Endothelial cell of umbilical vein (primary cell): ENCODE data around the gene CLDN8.

Source experiments
- CTCF ChIP-seq, 2 donors: IDR thresholded peaks; 1 replicate in 1 of 2; 2 replicates in 1 of 2; pipeline ENCODE4 v1.5.1; 2011; ENCODE audit warnings: low read length in 2 of 2, mild to moderate bottlenecking in 2 of 2, moderate library complexity in 2 of 2, control low read depth in 1 of 2, inconsistent platforms in 1 of 2, low read depth in 1 of 2; ENCODE audit not compliant: insufficient read depth in 1 of 2; ENCODE audit errors: extremely low read depth in 1 of 2
- EZH2 ChIP-seq: IDR thresholded peaks from 2 replicates; pipeline ENCODE4 v1.6.1; 2012; ENCODE audit warnings: borderline replicate concordance, low read depth, mild to moderate bottlenecking, moderate library complexity, low read length, inconsistent platforms; ENCODE audit not compliant: severe bottlenecking
- MYC ChIP-seq: IDR thresholded peaks from one replicate; pipeline ENCODE4 v1.6.1; 2011; ENCODE audit warnings: mild to moderate bottlenecking, low read depth, low read length
- POLR2A ChIP-seq: IDR thresholded peaks from 2 replicates; pipeline ENCODE4 v1.6.1; 2012; ENCODE audit warnings: low read depth, mild to moderate bottlenecking, control low read depth, low read length

- TF ChIP-seq CTCF (IDR thresholded peaks at IDR 0.05; ENCODE audit: extremely low read depth in 1 of 2, insufficient read depth in 1 of 2, low read depth in 1 of 2, low read length in 2 of 2) (no peak), MYC (no peak), EZH2 (no peak), POLR2A (no peak)
These were observed 27.8 kb upstream of the CLDN8 start for GRCh38 chr21:30243691-30244090.
